OCI-LY1 (cell line): ENCODE measurements around the gene POU2F2.

Source experiments
- H2AFZ ChIP-seq: fragments of 200-600 bp; sonication (generic), shearing (Covaris generic); 2 replicates; pipeline ENCODE4 v1.6.0; 2014; ENCODE audit warnings: antibody characterized with exemption, mild to moderate bottlenecking, low read length
- H3F3A ChIP-seq: fragments of 200-600 bp; sonication (generic), shearing (Covaris generic); 2 replicates; pipeline ENCODE4 v1.6.0; 2014; ENCODE audit warnings: mild to moderate bottlenecking, antibody characterized with exemption, low read length, moderate library complexity; ENCODE audit not compliant: insufficient read depth
- H3K27ac ChIP-seq: fragments of 200-600 bp; sonication (generic); 2 replicates; pipeline ENCODE4 v1.5.1; 2014; ENCODE audit warnings: low read length, mixed run types, mild to moderate bottlenecking, low read depth; ENCODE audit not compliant: poor library complexity, severe bottlenecking
- H3K27me3 ChIP-seq: fragments of 200-600 bp; sonication (generic); 2 replicates; pipeline ENCODE4 v1.6.0; 2014; ENCODE audit warnings: antibody characterized with exemption, mild to moderate bottlenecking, low read length, moderate library complexity; ENCODE audit not compliant: insufficient read depth
- H3K36me3 ChIP-seq: fragments of 200-600 bp; sonication (generic); 2 replicates; pipeline ENCODE4 v1.6.1; 2014; ENCODE audit warnings: mild to moderate bottlenecking, antibody characterized with exemption, low read length, moderate library complexity, mixed read lengths; ENCODE audit not compliant: insufficient read depth
- H3K4me1 ChIP-seq: fragments of 200-600 bp; sonication (generic); 2 replicates; pipeline ENCODE4 v1.5.1; 2014; ENCODE audit warnings: mild to moderate bottlenecking, low read length, moderate library complexity; ENCODE audit not compliant: insufficient read depth, severe bottlenecking
- H3K4me2 ChIP-seq: fragments of 200-600 bp; sonication (generic), shearing (Covaris generic); 2 replicates; pipeline ENCODE4 v1.6.1; 2014; ENCODE audit warnings: low read length
- H3K4me3 ChIP-seq: fragments of 200-600 bp; sonication (generic); 2 replicates; pipeline ENCODE4 v1.5.1; 2014; ENCODE audit warnings: low read length, low read depth, mild to moderate bottlenecking, mixed read lengths; ENCODE audit not compliant: poor library complexity, severe bottlenecking
- H3K79me2 ChIP-seq: fragments of 200-600 bp; shearing (Covaris generic); 2 replicates; pipeline ENCODE4 v1.6.1; 2016; ENCODE audit warnings: mixed run types, low read length, mixed read lengths; ENCODE audit not compliant: insufficient read depth
- H3K9ac ChIP-seq: fragments of 200-600 bp; sonication (generic), shearing (Covaris generic); 2 replicates; pipeline ENCODE4 v1.6.1; 2014; ENCODE audit warnings: mild to moderate bottlenecking, low read length, mixed read lengths
- H3K9me2 ChIP-seq: fragments of 200-600 bp; sonication (generic), shearing (Covaris generic); 2 replicates; pipeline ENCODE4 v1.6.1; 2014; ENCODE audit warnings: low read depth, mild to moderate bottlenecking, low read length, mixed read lengths
- H3K9me3 ChIP-seq: fragments of 200-600 bp; shearing (Covaris generic); 2 replicates; pipeline ENCODE4 v1.6.1; 2014; ENCODE audit warnings: low read length, mixed read lengths
- H4K20me1 ChIP-seq: fragments of 200-600 bp; sonication (generic), shearing (Covaris generic); 2 replicates; pipeline ENCODE4 v1.6.0; 2016; ENCODE audit warnings: mild to moderate bottlenecking, low read length; ENCODE audit not compliant: insufficient read depth
- CTCF ChIP-seq: fragments of 200-600 bp; sonication (generic), shearing (Covaris generic); IDR thresholded peaks from 2 replicates; pipeline ENCODE4 v1.5.1; 2017; ENCODE audit warnings: mild to moderate bottlenecking, antibody characterized with exemption, low read length, moderate library complexity, mixed read lengths
- EZH2 ChIP-seq: fragments of 200-600 bp; sonication (generic), shearing (Covaris generic); IDR thresholded peaks from 2 replicates; pipeline ENCODE4 v1.8.0; 2017; ENCODE audit warnings: borderline replicate concordance, mixed run types, mild to moderate bottlenecking, antibody characterized with exemption, low read length, moderate library complexity, mixed read lengths

Gene POU2F2

DNA sequence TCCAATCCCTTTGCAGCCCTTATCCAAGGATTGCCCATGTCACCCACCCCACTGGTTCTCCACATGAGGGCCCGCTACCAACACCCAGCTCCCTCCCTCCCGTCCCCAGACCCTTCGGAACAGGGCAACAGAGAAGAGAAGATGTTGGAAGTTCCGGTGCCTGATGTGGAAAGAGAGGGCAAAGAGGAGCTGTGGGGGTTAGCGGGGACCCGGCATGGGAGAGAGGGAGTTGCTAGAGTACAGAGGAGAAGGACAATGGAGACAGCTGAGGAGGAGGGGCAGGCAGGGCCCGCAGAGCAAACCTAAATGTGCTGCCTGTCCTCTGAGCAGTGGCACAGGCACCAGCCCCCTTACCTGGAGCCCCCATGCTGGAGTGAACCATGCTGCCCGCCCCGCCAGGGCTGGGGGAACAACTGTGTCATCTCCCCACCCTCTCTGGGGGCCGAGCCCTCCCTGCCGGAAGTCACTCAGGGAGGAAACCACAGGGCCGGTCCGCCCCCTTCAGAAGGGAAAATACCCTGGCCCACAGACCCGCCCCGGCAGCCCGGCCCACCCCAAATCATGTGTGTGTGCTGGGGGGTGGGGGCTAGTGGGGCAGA lies at the start of gene POU2F2:
POU2F2 (minus strand) TSS at position 417 of the 599 bp plus-strand sequence; CDS start at position 382, 35 bp downstream.
- no peak within 1 kb of the TSS for H2AFZ ChIP-seq

GRCh38 chr19:42178791-42179674 lies 46.8 kb upstream of the POU2F2 start:
- peaks cover 14% of the 10 kb centered on the region for H3K4me1 ChIP-seq
- H3K27me3 ChIP-seq, result peaks cover 3% of the 10 kb centered on the region; the same call in 1 of the 2 replicates

More for the DNA sequence above, at the start of gene POU2F2:
- H3K9ac ChIP-seq, result peak within 1 kb of the TSS; percentile 81
- H3K79me2 ChIP-seq, result 0 out of 2 replicates have a peak, but pooled peaks cover 6% of the 10 kb centered on the region
- H3K27ac ChIP-seq, result peak within 1 kb of the TSS; percentile 96
- peaks cover 75% of the 10 kb centered on the region for H3K4me1 ChIP-seq
- H3F3A ChIP-seq, result no peaks in the 10 kb centered on the region; the same call in 1 of the 2 replicates
- no peaks in the 10 kb centered on the region for H3K36me3 ChIP-seq
- H3K4me3 ChIP-seq, result peak within 1 kb of the TSS; percentile 77
- H3K9me3 ChIP-seq, result no peaks in the 10 kb centered on the region
- no peaks in the 10 kb centered on the region for H3K9me2 ChIP-seq
- TF ChIP-seq EZH2, result no peak
- no peak for TF ChIP-seq CTCF
- no peaks in the 10 kb centered on the region for H4K20me1 ChIP-seq
- peak within 1 kb of the TSS; percentile 95 for H3K4me2 ChIP-seq
- no peaks in the 10 kb centered on the region for H3K27me3 ChIP-seq

DNA sequence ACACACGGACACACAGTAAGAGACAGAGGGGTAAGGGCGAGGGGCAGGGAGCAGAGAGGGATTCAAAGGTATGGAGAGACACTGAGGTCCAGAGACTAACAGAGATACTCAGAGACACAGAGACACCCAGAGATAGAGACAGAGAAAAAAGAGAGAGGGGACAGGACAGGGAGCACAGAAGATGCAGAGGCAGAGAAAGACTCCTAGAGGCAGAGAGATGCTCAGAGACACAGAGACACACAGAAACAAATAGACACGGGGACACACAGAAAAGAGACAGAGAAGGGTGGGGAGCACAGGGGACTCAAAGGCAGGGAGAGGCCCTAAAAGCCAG lies 45.4 kb upstream of the POU2F2 start:
- Histone ChIP-seq H3K27ac (no peak overlapping the region), H3F3A (0 out of 2 replicates have a peak, but pooled peaks cover 5% of the 10 kb centered on the region), H3K4me1 (peaks cover 14% of the 10 kb centered on the region), H3K4me3 (peak overlapping the region; percentile 48), H3K9ac (no peak overlapping the region; the same call in 1 of the 2 replicates), H3K4me2 (peak overlapping the region; percentile 60), H3K79me2 (no peaks in the 10 kb centered on the region), H2AFZ (no peak overlapping the region), H3K9me2 (no peaks in the 10 kb centered on the region), H4K20me1 (no peaks in the 10 kb centered on the region), H3K27me3 (peaks cover 3% of the 10 kb centered on the region; the same call in 1 of the 2 replicates), H3K9me3 (no peaks in the 10 kb centered on the region), H3K36me3 (no peaks in the 10 kb centered on the region)
- TF ChIP-seq CTCF (no peak), EZH2 (no peak)

More at GRCh38 chr19:42178791-42179674, 46.8 kb upstream of the POU2F2 start:
- H3K4me2 ChIP-seq, result no peak overlapping the region
- 0 out of 2 replicates have a peak, but pooled peaks cover 5% of the 10 kb centered on the region for H3F3A ChIP-seq
- H3K9me2 ChIP-seq, result no peaks in the 10 kb centered on the region
- no peaks in the 10 kb centered on the region for H3K36me3 ChIP-seq
- TF ChIP-seq EZH2 (no peak), CTCF (peak; percentile 63)
- H2AFZ ChIP-seq, result no peak overlapping the region
- no peak overlapping the region for H3K27ac ChIP-seq
- no peak overlapping the region for H3K4me3 ChIP-seq
- no peaks in the 10 kb centered on the region for H4K20me1 ChIP-seq
- H3K9me3 ChIP-seq, result no peaks in the 10 kb centered on the region
- no peaks in the 10 kb centered on the region for H3K79me2 ChIP-seq
- no peak overlapping the region for H3K9ac ChIP-seq
